CD4-positive, alpha-beta T cell (primary cell): ENCODE measurements around the gene RASSF8. TPM values are rescaled to one million over a fixed set of nuclear protein-coding genes. Genes with fewer than 3 reads are reported as not detected.

Source experiments
- ATAC-seq: fragments of 200-7000 bp; cut with Tn5 transposase; one replicate; pipeline ENCODE4 v1.10.0; 2022; ENCODE audit warnings: mild to moderate bottlenecking; ENCODE audit not compliant: poor library complexity
- CTCF ChIA-PET: fragments of 350-600 bp; sonication (Branson Sonifier 250); formaldehyde crosslinking; loops from one replicate; lab custom pipeline; 2021; ENCODE audit warnings: antibody characterized with exemption, inconsistent platforms; lab: Charles Lee
- POLR2A ChIA-PET: fragments of 350-600 bp; sonication (Branson Sonifier 250); formaldehyde crosslinking; loops from one replicate; lab custom pipeline; 2021; ENCODE audit warnings: antibody characterized with exemption, inconsistent platforms; lab: Charles Lee
- DNase-seq, 14 experiments: peaks; one replicate each; pipeline ENCODE4 v3.0.0-alpha.2; 2013 to 2020; ENCODE audit warnings: mixed read lengths in 2 of 14
- H3K27ac ChIP-seq, 2 donors: one replicate each; pipeline versions ENCODE4 v1.5.1 to v1.7.0; 2013; ENCODE audit warnings: low read length in 2 of 2, low read depth in 1 of 2, mild to moderate bottlenecking in 1 of 2
- H3K27me3 ChIP-seq, 2 experiments: 1 replicate in 1 of 2; 2 replicates in 1 of 2; pipeline versions ENCODE4 v1.6.1 to v1.7.0; 2013; ENCODE audit warnings: low read length in 2 of 2, control low read depth in 1 of 2, mild to moderate bottlenecking in 1 of 2, moderate library complexity in 1 of 2; ENCODE audit not compliant: insufficient read depth in 2 of 2, control insufficient read depth in 1 of 2
- H3K36me3 ChIP-seq: one replicate; pipeline ENCODE4 v1.6.1; 2013; ENCODE audit warnings: low read length, control low read depth; ENCODE audit not compliant: insufficient read depth
- H3K4me1 ChIP-seq: one replicate; pipeline ENCODE4 v1.6.1; 2013; ENCODE audit warnings: low read length, control low read depth; ENCODE audit not compliant: insufficient read depth
- H3K4me3 ChIP-seq: one replicate; pipeline ENCODE4 v1.5.1; 2013; ENCODE audit warnings: mild to moderate bottlenecking, low read length, moderate library complexity
- H3K9me3 ChIP-seq, 2 experiments: 1 replicate in 1 of 2; 2 replicates in 1 of 2; pipeline versions ENCODE4 v1.6.1 to v1.7.0; 2013; ENCODE audit warnings: low read length in 2 of 2, mild to moderate bottlenecking in 2 of 2, control low read depth in 1 of 2, moderate library complexity in 1 of 2; ENCODE audit not compliant: control insufficient read depth in 1 of 2, insufficient read depth in 1 of 2
- H3K27ac Mint-ChIP-seq: one replicate; pipeline ENCODE4 v1.8.0; 2020; ENCODE audit warnings: mixed read lengths
- H3K27me3 Mint-ChIP-seq: one replicate; pipeline ENCODE4 v1.8.0; 2021; ENCODE audit warnings: mixed read lengths
- H3K36me3 Mint-ChIP-seq: one replicate; pipeline ENCODE4 v1.8.0; 2021; ENCODE audit warnings: low read depth, mixed read lengths
- H3K4me1 Mint-ChIP-seq: one replicate; pipeline ENCODE4 v1.8.0; 2021; ENCODE audit warnings: low read depth, mixed read lengths
- H3K4me3 Mint-ChIP-seq: one replicate; pipeline ENCODE4 v1.8.0; 2020; ENCODE audit warnings: mild to moderate bottlenecking, mixed read lengths
- H3K9me3 Mint-ChIP-seq: one replicate; pipeline ENCODE4 v1.8.0; 2020; ENCODE audit warnings: mixed read lengths
- CTCF ChIP-seq: fragments of 200-600 bp; IDR thresholded peaks from one replicate; pipeline ENCODE4 v1.8.0; 2022; ENCODE audit warnings: antibody characterized with exemption, mild to moderate bottlenecking
- intact Hi-C, 2 experiments: fragments of 100-400 bp; cut with DNase I in 1 of 2; cut with micrococcal nuclease in 1 of 2; formaldehyde crosslinking; loops; one replicate each; pipeline versions ENCODE4 v1.15.1 to v1.9.0; 2023 to 2025; cut with DNase I, micrococcal nuclease
- total RNA-seq, 174 experiments: library from RNA in 2 of 174; stranded (reverse) in 2 of 174; gene quantifications; one replicate each; pipeline ENCODE4 v1.2.3 and lab custom pipeline; 2021 to 2026

Gene RASSF8
- total RNA-seq, 2 experiments from 2014 or later = 0.71 to 1.4 TPM

GRCh38 chr12:26044007-26044394, 85.5 kb downstream of the RASSF8 start:
- DNase-seq (no peak), ATAC-seq (no peak)
- H3K27ac ChIP-seq = no peak overlapping the region
- no peaks in the 10 kb centered on the region for H3K36me3 ChIP-seq
- POLR2A ChIA-PET = no interaction called here
- no peak for TF ChIP-seq CTCF
- no peaks in the 10 kb centered on the region for H3K4me1 ChIP-seq
- CTCF ChIA-PET = no interaction called here
- Mint-ChIP-seq H3K27ac (no peak overlapping the region), H3K9me3 (no peaks in the 10 kb centered on the region), H3K4me3 (no peak overlapping the region), H3K4me1 (no peaks in the 10 kb centered on the region), H3K27me3 (no peaks in the 10 kb centered on the region), H3K36me3 (no peaks in the 10 kb centered on the region)
- H3K4me3 ChIP-seq = no peak overlapping the region
- H3K9me3 ChIP-seq = no peaks in the 10 kb centered on the region
- H3K27me3 ChIP-seq = no peaks in the 10 kb centered on the region
- intact Hi-C loops = no loop called here

GRCh38 chr12:26044592-26044991, 86.1 kb downstream of the RASSF8 start:
- POLR2A ChIA-PET = no interaction called here
- Mint-ChIP-seq H3K27ac (no peak overlapping the region), H3K4me1 (no peaks in the 10 kb centered on the region), H3K27me3 (no peaks in the 10 kb centered on the region), H3K9me3 (no peaks in the 10 kb centered on the region), H3K36me3 (no peaks in the 10 kb centered on the region), H3K4me3 (no peak overlapping the region)
- no peaks in the 10 kb centered on the region for H3K4me1 ChIP-seq
- CTCF ChIA-PET = no interaction called here
- H3K4me3 ChIP-seq = no peak overlapping the region
- ATAC-seq (no peak), DNase-seq (no peak)
- intact Hi-C loops = no loop called here
- H3K27me3 ChIP-seq = no peaks in the 10 kb centered on the region
- H3K27ac ChIP-seq = no peak overlapping the region
- no peak for TF ChIP-seq CTCF
- no peaks in the 10 kb centered on the region for H3K36me3 ChIP-seq
- no peaks in the 10 kb centered on the region for H3K9me3 ChIP-seq

GRCh38 chr12:26046203-26046602, 87.7 kb downstream of the RASSF8 start:
- H3K27me3 Mint-ChIP-seq = no peaks in the 10 kb centered on the region
- H3K4me3 Mint-ChIP-seq = no peak overlapping the region
- H3K4me1 ChIP-seq = no peaks in the 10 kb centered on the region
- no peak for ATAC-seq
- TF ChIP-seq CTCF = no peak
- H3K4me3 ChIP-seq = no peak overlapping the region
- no peaks in the 10 kb centered on the region for H3K36me3 ChIP-seq
- intact Hi-C loops = no loop called here
- POLR2A ChIA-PET = no interaction called here
- H3K4me1 Mint-ChIP-seq = no peaks in the 10 kb centered on the region
- H3K9me3 ChIP-seq = no peaks in the 10 kb centered on the region
- no peaks in the 10 kb centered on the region for H3K27me3 ChIP-seq
- H3K36me3 Mint-ChIP-seq = no peaks in the 10 kb centered on the region
- no peak overlapping the region for H3K27ac ChIP-seq
- H3K27ac Mint-ChIP-seq = no peak overlapping the region
- DNase-seq = no peak
- CTCF ChIA-PET = no interaction called here
- H3K9me3 Mint-ChIP-seq = no peaks in the 10 kb centered on the region
